Activated CD8-positive, alpha-beta memory T cell treated with anti-CD3 and anti-CD28 coated beads, Interleukin-2, amount 50 U/mL, for 4 hours (primary cell): ENCODE data around the gene DNAJB12.
"Not testable (repeated sequence)": the region's sequence is repeated elsewhere in the genome, so short reads cannot be mapped to it uniquely, and the experiment has no call there.

Experiments
- DNase-seq: peaks from one replicate; pipeline ENCODE4 v3.0.0-alpha.2; 2020

DNAJB12 gene

DNA sequence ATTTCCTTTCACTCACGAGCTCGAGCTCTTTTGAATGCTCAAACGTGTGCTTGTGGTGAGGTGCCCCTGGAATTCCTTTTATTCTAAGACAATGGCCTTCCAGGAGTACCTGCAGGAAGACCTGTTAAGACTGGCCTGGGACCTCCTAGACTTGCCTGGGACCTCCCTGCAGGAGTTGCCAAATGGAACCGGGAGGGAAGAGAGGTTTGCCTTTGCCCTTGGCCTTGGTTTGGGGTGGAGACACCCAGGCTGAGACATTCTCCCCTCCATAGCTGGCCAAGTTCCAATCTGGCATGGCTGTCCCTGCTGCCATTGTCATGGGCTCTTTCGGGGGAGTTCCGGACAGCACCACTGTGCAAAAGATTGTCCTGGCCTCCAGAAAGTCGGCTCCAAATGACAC, 39.7 kb downstream of the DNAJB12 start:
- DNase-seq: no peak

DNA sequence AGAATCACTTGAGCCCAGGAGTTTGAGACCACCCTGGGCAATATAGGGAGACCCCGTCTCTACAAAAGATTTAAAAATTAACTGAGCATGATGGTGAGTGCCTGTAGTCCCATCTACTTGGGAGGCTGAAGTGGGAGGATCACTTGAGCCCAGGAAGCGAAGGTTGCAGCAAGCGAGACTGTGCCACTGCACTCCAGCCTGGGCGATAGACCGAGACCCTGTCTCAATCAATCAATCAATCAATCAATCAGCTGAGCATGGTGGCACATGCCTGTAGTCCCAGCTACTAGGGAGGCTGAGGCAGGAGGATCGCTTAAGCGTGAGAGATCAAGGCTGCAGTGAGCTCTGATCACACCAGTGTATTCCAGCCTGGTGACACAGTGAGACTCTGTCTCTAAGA, 40.5 kb downstream of the DNAJB12 start:
- DNase-seq: no peak

DNA sequence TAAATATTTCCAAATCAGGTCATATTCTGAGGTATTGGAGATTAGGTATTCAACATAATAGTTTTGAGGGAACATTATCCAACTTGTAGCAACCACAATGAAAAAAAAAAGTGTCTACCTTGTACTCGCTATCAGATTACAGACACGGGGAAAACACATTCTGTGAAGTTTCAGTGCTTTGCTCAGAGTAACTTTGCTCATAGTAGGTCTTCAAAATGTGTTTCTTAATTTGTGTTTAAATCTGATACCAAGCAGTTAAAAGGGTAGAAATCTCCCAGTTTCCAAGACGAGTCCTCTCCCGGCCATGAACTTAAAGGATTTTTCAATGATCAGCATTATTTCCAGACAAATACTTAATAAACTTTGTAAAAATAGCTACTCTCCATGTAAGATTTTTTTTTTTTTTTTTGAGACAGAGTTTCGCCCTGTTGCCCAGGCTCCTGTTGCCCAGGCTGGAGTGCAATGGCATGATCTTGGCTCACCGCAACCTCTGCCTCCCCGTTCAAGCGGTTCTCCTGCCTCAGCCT, 41.8 kb downstream of the DNAJB12 start:
- no peak for DNase-seq

- no peak for DNase-seq
Observed at GRCh38 chr10:72311667-72312066, 43.1 kb downstream of the DNAJB12 start.

DNA sequence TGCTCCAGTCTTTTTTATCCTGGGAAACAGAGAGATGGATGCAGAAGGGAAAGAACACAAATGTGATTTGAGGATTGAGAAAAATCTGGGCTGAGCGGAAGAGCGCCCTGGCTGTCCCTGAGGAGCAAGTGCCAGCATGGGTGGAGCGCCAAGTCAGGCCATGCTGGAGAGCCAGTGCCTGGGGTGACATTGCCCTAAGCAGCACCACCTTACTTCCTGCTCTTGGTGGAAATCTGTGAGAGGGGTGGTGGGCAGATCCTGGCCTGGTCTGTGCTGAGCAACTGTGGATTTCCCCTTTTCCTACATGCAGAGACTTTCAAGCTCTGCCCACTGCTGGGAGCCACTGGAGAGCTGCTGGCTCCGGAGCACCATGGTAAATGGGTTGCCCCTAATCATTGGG, 44.1 kb downstream of the DNAJB12 start:
- DNase-seq: no peak

GRCh38 chr10:72310241-72310633, 44.5 kb downstream of the DNAJB12 start:
- DNase-seq: no peak

DNA sequence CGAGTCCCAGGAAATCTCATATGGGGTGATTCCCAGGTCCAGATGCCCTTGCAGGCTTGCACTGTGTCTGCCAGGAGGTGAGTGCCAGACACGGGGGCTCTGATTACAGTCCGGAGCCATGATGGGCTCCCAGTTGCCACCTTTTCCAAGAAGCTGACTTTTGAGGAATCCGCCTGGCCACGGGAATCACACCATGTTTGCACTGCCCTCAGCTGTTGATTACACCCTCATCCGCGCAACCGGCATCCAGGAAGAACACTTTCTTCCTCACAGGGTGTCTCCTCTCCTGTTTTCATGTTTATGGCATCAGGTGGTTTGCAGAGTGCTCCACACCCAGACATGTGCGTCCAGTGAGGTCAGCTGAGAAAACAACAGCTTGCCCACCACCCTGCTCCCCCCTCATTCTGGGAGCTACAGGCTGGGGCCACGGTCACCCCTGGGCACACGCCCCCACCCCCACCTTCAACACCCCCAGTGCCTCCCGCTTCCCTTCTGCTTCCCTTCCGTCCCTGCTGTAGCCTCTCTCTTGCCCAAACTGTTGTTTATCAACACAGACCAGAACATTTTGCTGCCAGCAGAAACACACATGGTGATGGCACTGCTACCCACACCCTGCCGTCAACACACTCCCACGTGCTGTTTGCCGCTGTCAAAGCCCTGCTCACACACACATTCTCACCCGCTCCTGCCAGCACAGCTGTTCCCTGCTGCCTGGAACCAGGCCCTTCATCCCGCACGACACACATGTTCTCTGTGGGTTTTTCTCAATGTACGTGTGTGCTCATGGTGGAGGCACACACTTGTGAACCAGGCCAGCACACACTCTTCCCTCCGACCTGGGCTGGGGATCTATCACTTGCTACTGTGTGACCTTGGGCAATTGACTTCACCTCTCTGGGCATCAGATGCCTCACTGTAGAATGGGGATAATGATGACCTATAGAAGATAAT, 45.2 kb downstream of the DNAJB12 start:
- no peak for DNase-seq

DNA sequence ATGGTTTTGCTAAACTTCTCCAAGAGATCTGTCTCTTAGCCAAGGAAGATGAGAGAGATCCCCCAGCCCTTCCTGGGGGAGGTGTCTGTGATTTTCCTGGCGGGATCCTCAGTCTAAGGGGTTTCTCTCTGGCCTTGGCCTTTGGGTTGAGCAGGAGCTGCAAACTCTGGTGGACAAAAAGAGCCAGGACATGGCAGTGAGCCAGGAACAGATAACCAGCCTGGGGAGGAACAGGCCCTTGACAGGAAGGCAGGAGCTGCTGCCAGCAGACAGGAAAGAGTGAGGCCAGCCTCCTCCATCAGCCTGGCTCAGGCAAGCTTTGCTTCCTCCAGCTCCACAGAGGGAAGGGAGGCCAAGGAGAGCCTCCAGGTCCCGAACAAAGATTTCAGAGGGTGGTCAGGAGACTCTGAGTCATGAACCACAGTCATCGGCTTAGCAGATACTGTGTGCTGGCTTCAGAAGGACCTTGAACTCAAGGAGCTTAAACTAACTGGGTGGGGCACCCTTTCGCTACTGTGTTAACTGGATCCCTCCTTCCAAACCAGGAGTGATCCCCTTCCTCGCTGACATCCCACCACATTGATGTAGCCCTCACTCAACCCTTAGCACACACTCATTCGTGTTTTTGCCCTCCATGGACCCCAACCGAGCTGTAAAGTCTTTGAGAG, 46.3 kb downstream of the DNAJB12 start:
- no peak for DNase-seq

DNA sequence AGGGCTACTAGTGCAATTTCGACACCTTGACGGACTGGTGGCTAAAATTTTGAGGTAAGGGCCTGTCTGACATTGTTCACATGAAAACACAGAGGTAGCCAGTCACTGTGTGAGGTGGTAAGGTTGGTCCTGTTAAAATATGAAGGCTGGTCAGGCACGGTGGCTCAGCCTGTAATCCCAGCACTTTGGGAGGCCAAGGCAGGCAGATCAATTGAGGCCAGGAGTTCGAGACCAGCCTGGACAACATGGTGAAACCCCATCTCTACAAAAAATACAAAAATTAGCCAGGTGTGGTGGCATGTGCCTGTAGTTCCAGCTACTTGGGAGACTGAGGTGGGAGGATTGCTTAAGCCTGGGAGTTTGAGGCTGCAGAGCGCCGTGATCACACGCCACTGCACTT, 47.0 kb downstream of the DNAJB12 start:
- not testable (repeated sequence) for DNase-seq

DNA sequence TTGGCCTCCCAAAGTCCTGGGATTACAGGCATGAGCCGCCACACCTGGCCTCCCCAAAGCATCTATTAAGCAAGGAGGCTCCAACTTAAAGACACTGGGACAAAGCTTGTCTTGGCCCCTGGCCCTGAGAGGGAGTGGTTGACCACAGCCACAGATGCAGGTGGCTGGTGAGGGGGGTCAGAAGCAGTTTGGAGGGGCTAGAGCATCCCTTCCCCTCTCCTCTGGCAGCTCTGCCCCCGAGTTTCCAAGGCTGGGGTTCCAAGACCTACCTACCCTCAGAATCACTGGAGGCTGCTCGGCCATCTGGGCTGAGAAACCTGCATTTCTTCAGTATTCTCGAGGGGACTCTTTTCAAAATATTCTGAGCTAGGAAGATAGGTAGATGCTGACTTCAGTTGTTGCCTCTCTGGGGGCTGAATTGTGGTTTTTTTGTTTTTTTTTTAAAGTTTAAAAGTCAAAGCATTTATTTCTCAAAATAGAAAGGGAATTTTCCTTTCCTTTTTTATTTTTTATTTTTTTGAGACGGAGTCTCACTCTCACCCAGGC, 48.4 kb downstream of the DNAJB12 start:
- DNase-seq: no peak

GRCh38 chr10:72303424-72304128, 51.1 kb downstream of the DNAJB12 start:
- no peak for DNase-seq

GRCh38 chr10:72298592-72299519, 55.9 kb downstream of the DNAJB12 start:
- no peak for DNase-seq

DNA sequence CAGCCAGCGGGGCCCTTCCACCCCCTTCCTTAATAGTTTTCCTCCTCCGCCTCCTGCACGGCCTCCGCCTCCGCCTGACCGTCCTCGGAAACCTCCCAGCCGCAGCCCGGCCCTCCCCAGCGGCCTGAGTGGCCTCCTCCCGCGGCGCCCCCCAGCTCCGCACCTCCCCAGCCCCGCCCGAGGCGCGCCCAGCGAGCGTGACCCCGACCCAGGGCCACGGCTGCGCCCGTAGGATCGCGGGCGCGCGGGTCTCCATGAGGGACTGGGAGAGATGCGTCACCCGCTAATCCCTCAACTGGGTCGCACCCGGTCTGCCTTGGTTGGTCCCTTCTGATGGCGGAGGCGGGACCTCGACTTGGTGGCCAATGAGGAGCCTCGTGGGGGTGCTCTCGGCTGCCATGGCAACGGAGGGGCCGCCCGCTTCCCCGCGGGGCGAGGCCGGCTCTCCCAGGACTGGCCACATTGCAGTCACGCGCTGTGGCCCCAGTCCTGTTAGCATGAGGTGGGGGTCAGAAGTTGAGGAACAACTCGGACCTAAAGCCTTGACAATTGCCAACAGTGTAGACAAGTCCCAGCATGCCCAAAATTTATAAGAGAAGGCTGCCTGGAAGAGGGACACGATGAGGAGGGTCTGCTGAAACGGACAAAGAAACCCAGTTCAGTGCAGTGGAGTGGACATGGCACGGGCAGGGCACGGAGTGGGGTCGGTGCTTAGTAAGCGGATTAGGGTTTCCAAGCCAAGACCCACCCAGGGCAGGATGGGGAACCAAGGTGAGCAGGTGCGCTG, 56.7 kb downstream of the DNAJB12 start:
- DNase-seq: peak; percentile 86

GRCh38 chr10:72297281-72297804, 57.4 kb downstream of the DNAJB12 start:
- DNase-seq: peak; percentile 93

GRCh38 chr10:72296829-72297280, 57.9 kb downstream of the DNAJB12 start:
- DNase-seq: not testable (repeated sequence)

DNA sequence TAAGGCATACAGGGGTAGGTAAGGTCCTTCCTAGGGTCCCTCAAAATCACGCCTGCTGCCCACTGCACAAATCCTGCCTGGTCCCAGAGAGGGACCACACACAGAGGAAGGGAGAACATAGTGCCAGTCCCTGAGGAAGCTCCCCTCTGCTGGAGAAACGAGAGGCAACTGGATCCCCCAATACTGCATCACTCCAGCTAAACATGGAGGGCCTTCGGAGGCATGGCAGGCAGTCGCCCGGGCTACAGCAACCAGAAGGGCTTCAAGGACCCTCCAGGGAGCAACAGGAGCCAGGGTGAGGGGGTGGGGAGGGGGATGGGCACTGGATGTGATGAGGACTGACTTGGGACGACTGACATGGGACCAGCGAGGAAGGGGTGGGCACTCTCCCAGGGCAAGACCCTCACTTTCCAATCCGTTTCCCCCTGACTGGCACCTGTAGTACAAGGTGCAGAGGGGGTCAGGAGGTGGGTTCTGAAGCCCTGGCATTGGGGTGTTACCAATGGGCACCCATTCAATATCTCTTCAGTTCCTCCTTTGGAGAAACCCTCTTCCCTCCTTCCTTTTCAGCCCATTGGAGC, 59.3 kb downstream of the DNAJB12 start:
- no peak for DNase-seq

DNA sequence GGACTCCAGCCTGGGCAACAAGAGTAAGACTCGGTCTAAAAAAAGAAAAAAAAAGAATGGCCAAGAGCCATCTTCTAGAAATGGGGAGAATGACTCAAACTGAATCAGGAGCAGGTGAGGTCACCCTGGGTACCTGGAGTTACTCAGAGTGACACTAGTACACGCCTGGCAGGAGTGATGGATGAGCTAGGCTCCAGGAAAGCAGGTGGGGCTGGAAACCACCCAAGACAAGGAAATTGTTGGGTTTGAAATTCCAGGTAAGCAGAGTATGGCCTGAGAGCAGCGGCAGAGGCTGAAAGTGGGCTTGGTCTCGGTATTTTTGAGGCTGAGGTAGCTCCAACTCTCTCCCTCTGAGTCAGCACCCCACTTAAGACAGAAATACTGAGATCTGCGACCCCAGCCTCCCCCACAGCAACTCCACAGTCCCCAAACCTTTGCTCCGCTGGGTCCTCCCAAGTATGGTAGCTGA, 62.5 kb downstream of the DNAJB12 start:
- peak; percentile 40 for DNase-seq

DNA sequence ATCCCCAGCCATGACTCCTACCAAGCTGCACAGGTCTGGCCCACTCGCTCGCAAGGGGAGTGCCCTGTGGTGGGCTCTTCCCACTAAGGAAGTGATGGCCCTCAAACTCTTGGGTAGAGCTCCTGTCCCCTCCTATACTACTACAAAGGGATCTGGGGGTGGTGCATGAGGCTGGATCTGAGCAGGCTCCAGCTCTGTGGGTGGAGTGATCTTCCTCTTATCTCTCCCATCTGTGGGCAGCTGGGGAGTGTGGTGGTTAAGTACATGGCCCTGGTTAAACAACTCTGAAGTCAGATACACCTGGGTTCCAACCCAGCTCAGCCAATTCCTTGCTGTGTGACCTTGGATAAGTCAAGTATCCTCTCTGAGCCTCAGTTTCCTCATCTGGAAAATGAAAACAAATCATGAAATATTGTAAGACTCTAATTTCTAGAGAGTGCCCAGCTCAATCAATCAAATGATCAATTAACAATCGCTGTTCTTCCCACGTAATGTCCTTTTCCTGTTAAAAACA, 63.6 kb downstream of the DNAJB12 start:
- no peak for DNase-seq

DNA sequence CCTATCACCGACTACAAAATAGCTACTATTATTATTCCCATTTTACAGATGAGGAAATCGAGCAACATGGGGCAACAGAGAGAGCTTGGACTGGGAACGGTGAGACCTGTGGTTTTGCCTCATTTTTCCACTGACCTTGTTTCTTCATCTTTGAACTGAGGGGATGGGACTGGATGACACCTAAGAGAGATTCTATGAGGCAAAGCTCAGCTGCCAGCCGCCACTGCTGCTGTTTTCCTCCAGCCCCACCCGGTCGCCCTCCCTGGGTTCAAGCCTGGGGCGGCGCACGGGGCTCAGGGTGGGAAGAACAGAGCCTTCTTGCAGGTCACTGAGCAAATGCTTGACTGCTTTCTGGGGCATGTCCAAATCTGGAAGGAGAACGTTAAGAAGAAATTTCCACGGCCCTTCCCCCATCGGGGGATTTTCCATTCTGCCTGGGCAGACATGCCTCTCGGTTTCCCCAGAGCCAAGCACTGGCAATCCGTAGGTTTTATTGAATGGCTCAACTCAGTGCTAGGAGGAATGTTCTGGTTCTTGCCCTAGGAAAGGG, 68.7 kb downstream of the DNAJB12 start:
- no peak for DNase-seq

DNA sequence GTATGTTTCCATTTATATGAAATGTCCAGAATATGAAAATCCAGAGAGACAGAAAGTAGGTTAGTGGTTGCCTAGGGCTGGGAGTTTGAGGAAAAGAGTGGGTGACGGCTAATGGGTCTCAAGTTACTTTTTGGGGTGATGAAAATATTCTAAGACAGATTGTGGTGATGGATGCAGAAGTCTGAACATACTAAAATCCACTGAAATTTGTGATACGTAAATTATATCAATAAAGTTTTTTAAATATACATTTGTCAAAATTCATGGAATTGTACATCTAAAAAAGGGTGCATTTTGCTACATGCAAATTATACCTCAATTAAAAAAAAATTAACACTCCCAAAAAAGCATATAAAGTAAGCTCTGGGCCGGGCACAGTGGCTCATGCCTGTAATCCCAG, 71.6 kb downstream of the DNAJB12 start:
- DNase-seq: no peak
